ENCODE measurements around the gene SNIP1. TPM values are rescaled to one million over a fixed set of nuclear protein-coding genes. Genes with fewer than 3 reads are reported as not detected.
A peak's percentile ranks its signal among the peaks of the same experiment; 100 is the strongest.

SNIP1 gene
- total RNA-seq, 1 experiment from 2014 or later = 15.1 TPM

- no peak for DNase-seq
- peak overlapping the region; percentile 76 for H3K4me2 ChIP-seq (ENCODE audit: insufficient read depth, insufficient read length, low read length)
- H2BK12ac ChIP-seq (ENCODE audit: insufficient read length, low read depth, low read length) = no peak overlapping the region
- H3K23me2 ChIP-seq (ENCODE audit: insufficient read length, low read depth, low read length, poor library complexity, severe bottlenecking) = peaks cover 7% of the 10 kb centered on the region
- H3K14ac ChIP-seq (ENCODE audit: insufficient read depth, low read length) = peak overlapping the region; percentile 68
- no peaks in the 10 kb centered on the region for H3K79me2 ChIP-seq (ENCODE audit: insufficient read depth, low read length)
- H3K27ac Mint-ChIP-seq = peak overlapping the region; percentile 98 to 99 (median 98)
- peak overlapping the region; percentile 83 for H3K18ac ChIP-seq (ENCODE audit: insufficient read length, low read depth, low read length)
- H2BK20ac ChIP-seq (ENCODE audit: low read depth, low read length, poor library complexity, severe bottlenecking) = no peak overlapping the region
- H2AK5ac ChIP-seq (ENCODE audit: insufficient read length, low read length) = no peak overlapping the region
- no peaks in the 10 kb centered on the region for H3K27me3 ChIP-seq (ENCODE audit: insufficient read depth, low read length)
- H3K4ac ChIP-seq (ENCODE audit: low read depth, low read length) = no peak overlapping the region
- H3K9ac ChIP-seq (ENCODE audit: extremely low read depth, insufficient read length, low read length) = peak overlapping the region; percentile 76
- no peaks in the 10 kb centered on the region for H4K20me1 ChIP-seq (ENCODE audit: control insufficient read depth, insufficient read depth, insufficient read length)
- H3K9me3 ChIP-seq (ENCODE audit: control insufficient read depth, low read depth, low read length) = no peaks in the 10 kb centered on the region
- H3K23ac ChIP-seq (ENCODE audit: insufficient read length, low read depth, low read length) = no peak overlapping the region
- no peak overlapping the region for H2BK120ac ChIP-seq (ENCODE audit: low read depth, low read length, poor library complexity, severe bottlenecking)
- no peak overlapping the region for H2BK15ac ChIP-seq (ENCODE audit: low read depth, low read length)
- H3K56ac ChIP-seq (ENCODE audit: insufficient read length, low read depth, low read length) = no peak overlapping the region
- no peak overlapping the region for H2BK5ac ChIP-seq (ENCODE audit: insufficient read length, low read length)
- no peaks in the 10 kb centered on the region for H3K4me1 ChIP-seq (ENCODE audit: insufficient read depth, low read length)
- H3K9me3 Mint-ChIP-seq = peaks cover 0 to 9% of the 10 kb centered on the region in 2 experiments; a peak in 2 of 5 replicates
- peak overlapping the region; percentile 62 for H3K27ac ChIP-seq (ENCODE audit: insufficient read length, low read depth, low read length)
- H4K91ac ChIP-seq (ENCODE audit: insufficient read length, low read depth, low read length) = no peak overlapping the region
- peaks cover 7% of the 10 kb centered on the region for H3K27me3 Mint-ChIP-seq (ENCODE audit: low read depth)
- no peaks in the 10 kb centered on the region for H3K79me1 ChIP-seq (ENCODE audit: insufficient read depth, low read depth, low read length, poor library complexity, severe bottlenecking)
- H3K4me3 Mint-ChIP-seq = peak overlapping the region; percentile 80 to 83
- no CpG with 5 or more reads among the region's 18 CpGs for WGBS (ENCODE audit: extremely low coverage, insufficient read length, low lambda C conversion rate)
- no peak overlapping the region for H3T11ph ChIP-seq (ENCODE audit: low read length)
- peak overlapping the region; percentile 34 for H2AFZ ChIP-seq (ENCODE audit: low read length)
- TF ChIP-seq CTCF (conservative IDR thresholded peaks at IDR 0.05) = no peak
- H4K8ac ChIP-seq (replicated peaks; ENCODE audit: insufficient read length, low read depth, low read length) = no peak overlapping the region
- H3K36me3 Mint-ChIP-seq (ENCODE audit: insufficient read depth in 1 of 3, low read depth in 3 of 3) = peaks cover 7 to 22% (median 19%) of the 10 kb centered on the region in 3 experiments; a peak in 6 of 7 replicates
- no peak overlapping the region for H4K5ac ChIP-seq (ENCODE audit: insufficient read length, low read depth, low read length)
- peaks cover 22 to 24% of the 10 kb centered on the region in 2 experiments for H3K4me1 Mint-ChIP-seq
Measured at GRCh38 chr1:37515185-37516034, 38.7 kb downstream of the SNIP1 start.

All from H9 (cell line).